HepG2 (cell line): ENCODE measurements around the gene RPAP3. TPM values are rescaled to one million over a fixed set of nuclear protein-coding genes. Genes with fewer than 3 reads are reported as not detected.

Source experiments
- ATF1 ChIP-seq: IDR thresholded peaks from 2 replicates; pipeline ENCODE4 v1.6.1; 2016; ENCODE audit warnings: mild to moderate bottlenecking, control low read depth
- CEBPB ChIP-seq: IDR thresholded peaks from 2 replicates; pipeline ENCODE4 v1.6.1; 2011; ENCODE audit warnings: low read depth, low read length, improper control_type of control experiment, borderline replicate concordance
- HMGXB3 ChIP-seq: sonication (generic); formaldehyde crosslinking; IDR thresholded peaks from 2 replicates; pipeline ENCODE4 v1.4.0; 2020; ENCODE audit warnings: missing genetic modification reagents, borderline replicate concordance
- KDM3A ChIP-seq: IDR thresholded peaks from 2 replicates; pipeline ENCODE4 v1.6.1; 2018; ENCODE audit warnings: low read depth, missing compliant biosample characterization
- MEIS2 ChIP-seq: sonication (generic); formaldehyde crosslinking; IDR thresholded peaks from 2 replicates; pipeline ENCODE4 v1.9.0; 2021; ENCODE audit warnings: mild to moderate bottlenecking, missing genetic modification reagents
- PAWR ChIP-seq: sonication (generic); formaldehyde crosslinking; IDR thresholded peaks from 2 replicates; pipeline ENCODE4 v1.4.0; 2020; ENCODE audit warnings: missing genetic modification reagents, mild to moderate bottlenecking, borderline replicate concordance
- YEATS4 ChIP-seq: sonication (generic); formaldehyde crosslinking; IDR thresholded peaks from 2 replicates; pipeline ENCODE4 v1.4.0; 2020; ENCODE audit warnings: missing genetic modification reagents, borderline replicate concordance
- ZBTB10 ChIP-seq: sonication (generic); formaldehyde crosslinking; IDR thresholded peaks from 2 replicates; pipeline ENCODE4 v1.4.0; 2020; ENCODE audit warnings: missing genetic modification reagents, borderline replicate concordance
- ZFP36 ChIP-seq: fragments of 150-350 bp; IDR thresholded peaks from 2 replicates; pipeline ENCODE4 v1.6.1; 2018; ENCODE audit warnings: borderline replicate concordance, low read length, low read depth; ENCODE audit not compliant: partially characterized antibody
- ZNF138 ChIP-seq: sonication (generic); formaldehyde crosslinking; IDR thresholded peaks from 2 replicates; pipeline ENCODE4 v1.5.0; 2020; ENCODE audit warnings: mild to moderate bottlenecking, low read depth, missing genetic modification reagents
- ZNF143 ChIP-seq: sonication (generic); formaldehyde crosslinking; IDR thresholded peaks from 2 replicates; pipeline ENCODE4 v1.4.0; 2020; ENCODE audit warnings: missing genetic modification reagents
- ZNF350 ChIP-seq: sonication (generic); formaldehyde crosslinking; IDR thresholded peaks from 2 replicates; pipeline ENCODE4 v1.4.0; 2020; ENCODE audit warnings: mild to moderate bottlenecking, low read depth, missing genetic modification reagents, borderline replicate concordance
- ZNF616 ChIP-seq: sonication (generic); formaldehyde crosslinking; IDR thresholded peaks from 2 replicates; pipeline ENCODE4 v1.5.0; 2020; ENCODE audit warnings: low read depth, mild to moderate bottlenecking, missing genetic modification reagents
- ZNF660 ChIP-seq: sonication (generic); formaldehyde crosslinking; IDR thresholded peaks from 2 replicates; pipeline ENCODE4 v1.5.1; 2020; ENCODE audit warnings: mild to moderate bottlenecking, low read depth, missing genetic modification reagents, borderline replicate concordance
- ZNF766 ChIP-seq: sonication (generic); formaldehyde crosslinking; IDR thresholded peaks from 2 replicates; pipeline ENCODE4 v1.5.0; 2020; ENCODE audit warnings: missing genetic modification reagents, borderline replicate concordance
- ZNF792 ChIP-seq: IDR thresholded peaks from 2 replicates; pipeline ENCODE4 v1.6.1; 2016
- ZSCAN12 ChIP-seq: sonication (generic); formaldehyde crosslinking; IDR thresholded peaks from 2 replicates; pipeline ENCODE4 v1.9.0; 2021; ENCODE audit warnings: mild to moderate bottlenecking, missing genetic modification reagents
- ZSCAN9 ChIP-seq: IDR thresholded peaks from 2 replicates; pipeline ENCODE4 v1.6.1; 2016; ENCODE audit warnings: borderline replicate concordance
- ZXDC ChIP-seq: sonication (generic); formaldehyde crosslinking; IDR thresholded peaks from 2 replicates; pipeline ENCODE4 v1.5.0; 2020; ENCODE audit warnings: mild to moderate bottlenecking, missing genetic modification reagents
- polyA plus RNA-seq, 8 experiments: library from polyadenylated mRNA; depleted of rRNA in 3 of 8; stranded (reverse) in 7 of 8; unstranded in 1 of 8; fragments of >200 nt; fragmentation: Illumina TruSeq in 4 of 8; extraction: Trizol in 4 of 8; gene quantifications; 2 replicates each; pipeline versions ENCODE4 v1.2.1 to v1.2.3, GENCODE V29; 2011 to 2016; ENCODE audit warnings: low read depth in 4 of 8, missing spikeins in 1 of 8, mixed read lengths in 1 of 8; ENCODE audit not compliant: insufficient read depth in 1 of 8
- total RNA-seq, 5 experiments: library from RNA; depleted of rRNA; stranded (reverse); fragments of >200 nt; fragmentation: Illumina TruSeq; extraction: Trizol; gene quantifications; 2 replicates each; pipeline ENCODE4 v1.2.3, GENCODE V29; 2016; ENCODE audit warnings: low read depth in 1 of 5

The RPAP3 gene
- total and polyA plus RNA-seq, 2 of the 13 experiments (the other 11 are each of a cell fraction or from before 2014, with no cell fraction given) = 8.8 to 32.8 TPM

- no peak for TF ChIP-seq PAWR
- no peak for TF ChIP-seq ATF1 (CRISPR knock-in tag)
- no peak for TF ChIP-seq ZNF766 (CRISPR knock-in tag)
- no peak; the same call in 1 of the 2 replicates for TF ChIP-seq MEIS2 (CRISPR knock-in tag)
- TF ChIP-seq ZNF143 = peak; percentile 87
- TF ChIP-seq KDM3A (CRISPR knock-in tag) = 0 out of 2 replicates have a peak, but pooled peaks have one; percentile 21
- TF ChIP-seq ZNF616 = peak; percentile 61; the same call in 1 of the 2 replicates
- no peak for TF ChIP-seq ZBTB10 (CRISPR knock-in tag)
- TF ChIP-seq HMGXB3 (CRISPR knock-in tag) = 0 out of 2 replicates have a peak, but pooled peaks have one; percentile 49
- no peak for TF ChIP-seq ZNF660 (CRISPR knock-in tag)
- TF ChIP-seq ZNF138 (CRISPR knock-in tag) = no peak; the same call in 1 of the 2 replicates
- no peak for TF ChIP-seq ZNF792 (CRISPR knock-in tag)
- peak; percentile 87 for TF ChIP-seq YEATS4 (CRISPR knock-in tag)
- no peak for TF ChIP-seq ZSCAN12 (CRISPR knock-in tag)
- no peak for TF ChIP-seq CEBPB
- TF ChIP-seq ZXDC (CRISPR knock-in tag) = 0 out of 2 replicates have a peak, but pooled peaks have one; percentile 56
- TF ChIP-seq ZFP36 = no peak
- TF ChIP-seq ZNF350 = peak; percentile 61; the same call in 1 of the 2 replicates
- TF ChIP-seq ZSCAN9 (CRISPR knock-in tag) = peak; percentile 59; the same call in 1 of the 2 replicates
Measured at GRCh38 chr12:47705566-47706425, at the start of gene RPAP3 (continued).
